ENCODE measurements around the gene PHF23. TPM values are rescaled to one million over a fixed set of nuclear protein-coding genes. Genes with fewer than 3 reads are reported as not detected.
A peak's percentile ranks its signal among the peaks of the same experiment; 100 is the strongest.
"Not testable (repeated sequence)": the region's sequence is repeated elsewhere in the genome, so short reads cannot be mapped to it uniquely, and the experiment has no call there.

The PHF23 gene
- total RNA-seq, 1 donor from 2014 or later = 30.3 TPM

DNA sequence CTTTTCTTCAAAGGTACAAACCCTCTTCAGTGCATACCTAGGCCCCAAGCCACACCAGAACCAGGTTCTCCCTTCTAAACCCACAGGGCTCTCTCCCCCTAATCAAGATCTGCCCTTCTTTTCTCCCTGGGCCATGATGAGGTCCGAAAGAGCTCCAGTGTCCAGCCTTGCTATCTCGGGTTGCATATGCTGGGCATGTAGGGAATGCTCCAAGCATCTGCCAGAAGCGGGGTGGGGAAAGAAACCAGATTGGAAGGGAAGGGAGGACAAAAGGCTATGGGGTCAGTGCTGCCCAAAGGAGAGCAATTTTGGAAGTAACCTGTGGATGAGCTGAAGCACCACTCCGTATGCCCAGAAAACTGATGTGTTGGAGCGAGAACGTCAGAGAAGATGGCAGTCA is 10.0 kb upstream of the PHF23 start:
- Histone ChIP-seq H3K9me3 (ENCODE audit: control insufficient read depth in 3 of 3, low read length in 3 of 3) (no peaks in the 10 kb centered on the region), H3K9ac (ENCODE audit: low read depth in 1 of 3, low read length in 3 of 3) (peak overlapping the region; percentile 60 to 98 (median 96)), H3K27ac (ENCODE audit: low read depth, low read length) (peak overlapping the region; percentile 100), H3K27me3 (ENCODE audit: control insufficient read depth in 3 of 3, insufficient read depth in 3 of 3, low read length in 3 of 3) (no peaks in the 10 kb centered on the region), H3K4me1 (ENCODE audit: control insufficient read depth in 3 of 3, insufficient read depth in 3 of 3, low read length in 3 of 3) (peaks cover 39 to 47% (median 45%) of the 10 kb centered on the region in 3 donors), H3K36me3 (ENCODE audit: control insufficient read depth in 3 of 3, insufficient read depth in 3 of 3, low read length in 3 of 3) (peaks cover 22 to 30% (median 30%) of the 10 kb centered on the region in 3 donors), H3K4me3 (ENCODE audit: low read length in 3 of 3) (peak overlapping the region; percentile 45 to 92 (median 64))

DNA sequence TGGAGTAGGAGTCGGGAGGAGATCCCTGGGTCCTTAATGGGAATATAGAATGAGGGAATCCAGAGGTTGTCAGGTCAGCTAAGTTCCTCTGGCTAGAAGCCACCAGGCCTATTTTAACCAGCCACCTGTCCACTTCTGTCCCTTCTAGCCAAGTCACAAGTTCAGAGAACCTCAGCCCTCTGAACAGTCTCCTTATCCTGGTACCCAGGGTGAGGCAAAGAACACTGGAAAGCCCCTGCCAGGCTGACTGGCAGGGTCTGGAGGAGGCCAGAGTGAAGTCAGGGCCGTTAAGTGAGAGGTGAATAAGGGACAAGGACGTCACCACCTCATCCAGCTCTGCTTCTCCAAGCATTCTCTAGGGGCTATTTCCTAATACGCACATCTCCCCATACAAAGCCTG is 9.5 kb upstream of the PHF23 start:
- H3K4me3 ChIP-seq (ENCODE audit: low read length in 3 of 3) = peak overlapping the region; percentile 45 to 92 (median 64)
- no peaks in the 10 kb centered on the region for H3K9me3 ChIP-seq (ENCODE audit: control insufficient read depth in 3 of 3, low read length in 3 of 3)
- peak overlapping the region; percentile 60 to 98 (median 96) for H3K9ac ChIP-seq (ENCODE audit: low read depth in 1 of 3, low read length in 3 of 3)
- H3K27ac ChIP-seq (ENCODE audit: low read depth, low read length) = peak overlapping the region; percentile 100
- peaks cover 26 to 31% (median 30%) of the 10 kb centered on the region in 3 donors for H3K36me3 ChIP-seq (ENCODE audit: control insufficient read depth in 3 of 3, insufficient read depth in 3 of 3, low read length in 3 of 3)
- no peaks in the 10 kb centered on the region for H3K27me3 ChIP-seq (ENCODE audit: control insufficient read depth in 3 of 3, insufficient read depth in 3 of 3, low read length in 3 of 3)
- peaks cover 41 to 51% (median 45%) of the 10 kb centered on the region in 3 donors for H3K4me1 ChIP-seq (ENCODE audit: control insufficient read depth in 3 of 3, insufficient read depth in 3 of 3, low read length in 3 of 3)

DNA sequence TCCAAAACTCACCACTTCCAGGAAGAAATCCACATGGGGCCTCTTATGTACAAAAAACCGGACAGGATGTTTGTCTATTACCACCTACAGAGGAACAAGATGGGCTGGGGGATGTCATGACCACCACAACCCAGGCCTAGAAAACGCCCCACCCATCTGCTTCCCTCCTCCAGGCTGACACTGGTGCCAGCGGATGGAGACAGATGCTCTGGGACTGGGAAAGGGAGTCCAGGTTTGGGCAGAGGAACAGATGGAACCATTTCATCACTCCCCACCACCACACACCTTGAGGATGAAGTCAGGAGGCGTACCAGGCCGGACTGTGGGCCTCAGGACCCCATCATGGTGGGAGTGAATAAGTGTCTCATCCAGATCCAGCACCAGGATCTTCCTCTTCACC is 7.5 kb upstream of the PHF23 start:
- H3K27ac ChIP-seq (ENCODE audit: low read depth, low read length) = peak overlapping the region; percentile 100
- no peak overlapping the region for H3K9ac ChIP-seq (ENCODE audit: low read depth in 1 of 3, low read length in 3 of 3)
- H3K27me3 ChIP-seq (ENCODE audit: control insufficient read depth in 3 of 3, insufficient read depth in 3 of 3, low read length in 3 of 3) = no peaks in the 10 kb centered on the region
- H3K4me3 ChIP-seq (ENCODE audit: low read length in 3 of 3) = no peak overlapping the region
- H3K36me3 ChIP-seq (ENCODE audit: control insufficient read depth in 3 of 3, insufficient read depth in 3 of 3, low read length in 3 of 3) = peaks cover 24 to 29% (median 26%) of the 10 kb centered on the region in 3 donors
- H3K4me1 ChIP-seq (ENCODE audit: control insufficient read depth in 3 of 3, insufficient read depth in 3 of 3, low read length in 3 of 3) = peaks cover 38 to 49% (median 41%) of the 10 kb centered on the region in 3 donors
- no peaks in the 10 kb centered on the region for H3K9me3 ChIP-seq (ENCODE audit: control insufficient read depth in 3 of 3, low read length in 3 of 3)

DNA sequence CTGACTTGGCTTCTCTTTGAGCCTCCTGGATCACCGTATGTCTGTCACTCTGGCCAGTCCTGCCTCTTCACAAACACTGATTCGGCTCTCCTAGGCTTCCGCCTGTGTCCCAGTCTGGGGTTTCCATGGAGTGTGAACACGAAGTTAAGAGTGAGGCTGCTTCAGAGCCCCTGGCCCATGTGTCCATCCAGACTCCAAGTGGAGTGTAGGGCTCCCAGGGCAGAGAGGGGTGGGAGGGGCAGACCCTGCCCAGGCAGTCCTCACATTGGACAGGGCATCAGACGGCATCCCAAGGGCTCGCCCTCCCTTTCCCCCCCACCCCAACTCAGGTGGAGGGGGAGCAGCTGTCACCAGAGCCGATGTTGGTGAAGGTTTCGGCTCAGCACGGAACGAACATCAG is 4.6 kb upstream of the PHF23 start:
- Histone ChIP-seq H3K9ac (ENCODE audit: low read depth in 1 of 3, low read length in 3 of 3) (peak overlapping the region in 1 of 3 donors; percentile 99), H3K27ac (ENCODE audit: low read depth, low read length) (peak overlapping the region; percentile 100), H3K4me1 (ENCODE audit: control insufficient read depth in 3 of 3, insufficient read depth in 3 of 3, low read length in 3 of 3) (peaks cover 36 to 52% (median 39%) of the 10 kb centered on the region in 3 donors), H3K36me3 (ENCODE audit: control insufficient read depth in 3 of 3, insufficient read depth in 3 of 3, low read length in 3 of 3) (peaks cover 35 to 39% (median 38%) of the 10 kb centered on the region in 3 donors)
- not testable (repeated sequence) for H3K4me3 ChIP-seq (ENCODE audit: low read length in 3 of 3); H3K9me3 ChIP-seq (ENCODE audit: control insufficient read depth in 3 of 3, low read length in 3 of 3); H3K27me3 ChIP-seq (ENCODE audit: control insufficient read depth in 3 of 3, insufficient read depth in 3 of 3, low read length in 3 of 3)

DNA sequence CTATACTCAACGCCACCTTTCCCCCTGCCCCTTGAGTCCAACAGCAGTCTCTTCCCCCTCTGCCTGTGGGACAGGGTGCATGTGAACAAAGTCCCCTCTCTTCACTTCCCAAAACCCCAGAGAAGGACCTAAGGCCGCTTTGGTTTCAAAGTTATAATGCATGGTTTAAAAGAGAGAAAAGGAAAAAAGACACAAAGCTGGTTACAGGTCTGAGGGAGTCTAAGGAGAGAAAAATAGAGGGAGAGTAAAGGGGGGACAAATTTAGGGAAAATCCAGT is 4.1 kb upstream of the PHF23 start:
- peak overlapping the region; percentile 100 for H3K27ac ChIP-seq (ENCODE audit: low read depth, low read length)
- H3K9ac ChIP-seq (ENCODE audit: low read depth in 1 of 3, low read length in 3 of 3) = peak overlapping the region; percentile 88 to 99 (median 98)
- no peaks in the 10 kb centered on the region for H3K9me3 ChIP-seq (ENCODE audit: control insufficient read depth in 3 of 3, low read length in 3 of 3)
- peaks cover 35 to 39% (median 38%) of the 10 kb centered on the region in 3 donors for H3K36me3 ChIP-seq (ENCODE audit: control insufficient read depth in 3 of 3, insufficient read depth in 3 of 3, low read length in 3 of 3)
- H3K27me3 ChIP-seq (ENCODE audit: control insufficient read depth in 3 of 3, insufficient read depth in 3 of 3, low read length in 3 of 3) = no peaks in the 10 kb centered on the region
- H3K4me3 ChIP-seq (ENCODE audit: low read length in 3 of 3) = peak overlapping the region; percentile 98 to 99 (median 98)
- peaks cover 33 to 49% (median 35%) of the 10 kb centered on the region in 3 donors for H3K4me1 ChIP-seq (ENCODE audit: control insufficient read depth in 3 of 3, insufficient read depth in 3 of 3, low read length in 3 of 3)

DNA sequence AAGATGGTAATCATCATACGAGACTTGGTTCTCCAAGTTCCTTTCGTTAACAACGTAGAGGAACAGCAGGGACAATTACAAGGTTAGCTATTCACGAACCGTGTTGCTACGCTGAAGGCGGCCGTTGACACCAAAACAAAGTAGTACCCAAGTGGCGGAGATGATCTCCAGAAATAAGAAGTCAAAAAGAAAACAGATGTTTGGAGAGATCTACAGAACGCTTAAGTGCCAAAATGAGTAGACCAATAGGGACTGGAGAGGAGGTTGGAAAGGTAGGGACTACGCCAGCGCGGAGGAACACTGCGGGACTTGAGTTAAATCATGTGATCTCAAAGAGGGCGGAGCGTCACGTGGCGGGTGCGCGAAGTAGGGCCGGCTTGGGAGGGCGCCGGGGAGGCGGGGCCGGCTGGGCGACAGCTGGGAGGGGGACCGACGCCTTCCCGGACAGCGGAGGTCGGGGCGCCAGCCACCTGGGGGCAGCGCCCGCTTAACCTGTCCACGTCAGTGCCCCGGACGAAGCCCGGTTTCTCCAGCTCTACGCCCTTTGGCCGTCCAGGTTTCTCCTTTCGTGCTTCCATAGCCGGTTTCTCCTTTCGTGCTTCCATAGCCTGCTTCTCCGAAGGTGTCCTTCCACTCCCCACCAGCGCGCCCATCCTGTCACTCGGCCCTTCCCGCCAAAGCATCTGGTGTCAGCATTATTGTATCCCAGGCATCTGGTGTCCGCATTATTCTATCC is 3.6 kb upstream of the PHF23 start:
- Histone ChIP-seq H3K4me1 (ENCODE audit: control insufficient read depth in 3 of 3, insufficient read depth in 3 of 3, low read length in 3 of 3) (peaks cover 31 to 47% (median 34%) of the 10 kb centered on the region in 3 donors), H3K9me3 (ENCODE audit: control insufficient read depth in 3 of 3, low read length in 3 of 3) (no peaks in the 10 kb centered on the region), H3K36me3 (ENCODE audit: control insufficient read depth in 3 of 3, insufficient read depth in 3 of 3, low read length in 3 of 3) (peaks cover 35 to 39% (median 38%) of the 10 kb centered on the region in 3 donors), H3K27ac (ENCODE audit: low read depth, low read length) (peak overlapping the region; percentile 100), H3K27me3 (ENCODE audit: control insufficient read depth in 3 of 3, insufficient read depth in 3 of 3, low read length in 3 of 3) (no peaks in the 10 kb centered on the region), H3K4me3 (ENCODE audit: low read length in 3 of 3) (peak overlapping the region; percentile 98 to 99 (median 98)), H3K9ac (ENCODE audit: low read depth in 1 of 3, low read length in 3 of 3) (peak overlapping the region; percentile 95 to 99 (median 98))

DNA sequence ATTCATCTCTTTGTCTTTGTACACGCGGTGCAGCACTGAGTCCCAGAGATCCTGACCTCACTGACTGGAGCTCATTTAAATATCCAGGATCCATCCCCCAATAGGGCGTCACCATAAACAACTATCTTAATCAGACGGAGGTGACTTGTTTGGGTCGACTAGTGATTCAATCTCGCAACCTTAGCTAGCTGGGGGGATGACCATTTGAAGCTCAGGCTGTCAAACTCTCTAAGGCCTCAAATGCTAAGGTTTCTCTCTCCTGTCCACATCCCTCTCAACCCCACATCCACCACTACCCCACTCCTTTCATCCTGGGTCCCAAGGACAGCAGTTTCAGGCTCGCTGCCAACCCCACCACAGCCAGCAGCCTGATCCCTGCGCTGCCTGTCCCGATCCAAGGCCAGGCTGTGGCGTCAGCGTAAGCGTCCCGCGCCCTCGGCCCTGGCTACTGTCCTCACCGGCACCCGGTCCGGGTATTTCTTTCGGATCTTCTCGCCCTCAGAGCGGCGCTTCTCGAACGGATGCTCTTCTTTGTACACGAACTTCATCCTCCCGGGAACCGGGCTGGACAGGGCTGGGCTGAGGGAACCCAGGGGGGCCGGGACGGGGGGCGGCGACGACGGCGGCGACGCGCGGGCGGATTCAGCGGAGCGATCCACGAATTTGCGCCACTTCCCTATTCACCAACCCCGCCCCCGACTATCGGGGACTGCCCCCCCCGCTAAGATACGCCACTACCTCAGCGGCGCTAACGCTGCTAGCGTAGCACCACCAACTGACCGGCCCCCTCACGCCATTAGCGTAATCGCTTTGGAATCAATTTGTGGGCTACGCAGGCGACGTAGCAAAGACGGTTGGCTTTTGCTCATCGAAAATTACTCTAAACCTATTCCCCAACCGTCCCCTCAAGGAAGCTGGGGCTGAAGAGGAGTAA is 2.8 kb upstream of the PHF23 start, which contains the start of gene GABARAP:
TSS of gene GABARAP (minus strand) at position 667 of the 934 bp plus-strand sequence. CDS start at position 548, 119 bp downstream.
- H3K27ac ChIP-seq (ENCODE audit: low read depth, low read length) = peak within 1 kb of the TSS; percentile 100
- H3K4me3 ChIP-seq (ENCODE audit: low read length in 3 of 3) = peak within 1 kb of the TSS; percentile 98 to 99 (median 98)
- peaks cover 27 to 38% (median 31%) of the 10 kb centered on the region in 3 donors for H3K4me1 ChIP-seq (ENCODE audit: control insufficient read depth in 3 of 3, insufficient read depth in 3 of 3, low read length in 3 of 3)
- no peaks in the 10 kb centered on the region for H3K27me3 ChIP-seq (ENCODE audit: control insufficient read depth in 3 of 3, insufficient read depth in 3 of 3, low read length in 3 of 3)
- no peaks in the 10 kb centered on the region for H3K9me3 ChIP-seq (ENCODE audit: control insufficient read depth in 3 of 3, low read length in 3 of 3)
- peak within 1 kb of the TSS; percentile 98 to 99 (median 98) for H3K9ac ChIP-seq (ENCODE audit: low read depth in 1 of 3, low read length in 3 of 3)
- peaks cover 34 to 39% (median 37%) of the 10 kb centered on the region in 3 donors for H3K36me3 ChIP-seq (ENCODE audit: control insufficient read depth in 3 of 3, insufficient read depth in 3 of 3, low read length in 3 of 3)

DNA sequence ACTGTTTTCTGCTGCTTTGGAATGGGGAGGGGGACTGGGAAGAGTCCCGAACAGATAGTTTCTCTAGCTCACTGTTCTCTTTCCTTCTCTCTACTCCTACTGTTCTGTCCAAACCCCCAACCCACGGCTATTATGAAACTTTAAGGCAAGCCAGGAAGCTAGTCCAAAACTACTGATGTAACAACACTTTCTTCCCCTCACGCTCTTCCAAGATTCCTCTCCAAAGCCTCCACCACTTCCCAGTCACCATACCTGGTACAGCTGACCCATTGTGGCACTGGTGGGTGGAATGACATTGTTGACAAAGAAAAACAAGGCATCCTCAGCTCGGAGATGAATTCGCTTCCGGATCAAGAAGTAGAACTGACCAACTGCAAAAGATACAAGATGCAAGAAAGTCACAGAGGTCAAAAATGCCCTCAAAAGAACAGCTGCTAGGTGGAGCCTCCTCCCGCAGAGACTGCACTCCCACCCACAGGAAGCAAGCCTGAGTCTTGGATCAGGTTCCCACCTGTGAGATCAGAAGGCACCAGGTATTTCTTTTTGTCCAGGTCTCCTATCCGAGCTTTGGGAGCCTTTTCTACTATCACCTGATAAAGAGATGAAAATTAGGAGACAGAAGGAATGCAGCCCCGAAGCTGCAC is 2.0 kb upstream of the PHF23 start:
- H3K9me3 ChIP-seq (ENCODE audit: control insufficient read depth in 3 of 3, low read length in 3 of 3) = no peaks in the 10 kb centered on the region

DNA sequence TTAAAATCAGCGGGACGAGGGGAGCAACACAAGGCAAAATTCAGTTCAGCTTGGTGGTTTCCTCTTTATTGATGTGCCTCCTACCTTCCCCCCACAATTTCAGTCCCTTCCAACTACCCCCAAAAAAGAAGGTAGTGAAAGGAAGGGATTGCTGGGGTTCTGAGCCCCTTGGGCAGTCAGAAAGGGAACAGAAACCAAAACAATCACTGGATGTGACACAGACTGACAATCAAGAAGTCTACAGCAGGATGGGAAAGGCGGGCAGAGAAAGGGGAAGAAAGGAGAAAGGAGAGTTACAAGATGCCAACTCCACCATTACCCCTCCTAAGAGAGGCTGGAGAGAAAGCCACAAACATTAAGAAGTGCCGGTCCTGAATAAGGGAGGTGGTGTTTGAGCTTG is 1.1 kb upstream of the PHF23 start:
- Histone ChIP-seq H3K27ac (ENCODE audit: low read depth, low read length) (peak overlapping the region; percentile 100), H3K9ac (ENCODE audit: low read depth in 1 of 3, low read length in 3 of 3) (peak overlapping the region; percentile 98 to 99 (median 98)), H3K4me1 (ENCODE audit: control insufficient read depth in 3 of 3, insufficient read depth in 3 of 3, low read length in 3 of 3) (peaks cover 28 to 39% (median 31%) of the 10 kb centered on the region in 3 donors), H3K36me3 (ENCODE audit: control insufficient read depth in 3 of 3, insufficient read depth in 3 of 3, low read length in 3 of 3) (peaks cover 24 to 35% (median 34%) of the 10 kb centered on the region in 3 donors), H3K27me3 (ENCODE audit: control insufficient read depth in 3 of 3, insufficient read depth in 3 of 3, low read length in 3 of 3) (no peaks in the 10 kb centered on the region), H3K4me3 (ENCODE audit: low read length in 3 of 3) (peak overlapping the region; percentile 98 to 99 (median 98)), H3K9me3 (ENCODE audit: control insufficient read depth in 3 of 3, low read length in 3 of 3) (no peaks in the 10 kb centered on the region)

More for the DNA sequence above, 2.0 kb upstream of the PHF23 start:
- Histone ChIP-seq H3K9ac (ENCODE audit: low read depth in 1 of 3, low read length in 3 of 3) (peak overlapping the region; percentile 98 to 99 (median 98)), H3K27ac (ENCODE audit: low read depth, low read length) (peak overlapping the region; percentile 100), H3K36me3 (ENCODE audit: control insufficient read depth in 3 of 3, insufficient read depth in 3 of 3, low read length in 3 of 3) (peaks cover 29 to 35% (median 33%) of the 10 kb centered on the region in 3 donors), H3K4me3 (ENCODE audit: low read length in 3 of 3) (peak overlapping the region; percentile 98 to 99 (median 98)), H3K27me3 (ENCODE audit: control insufficient read depth in 3 of 3, insufficient read depth in 3 of 3, low read length in 3 of 3) (no peaks in the 10 kb centered on the region), H3K4me1 (ENCODE audit: control insufficient read depth in 3 of 3, insufficient read depth in 3 of 3, low read length in 3 of 3) (peaks cover 25 to 36% (median 31%) of the 10 kb centered on the region in 3 donors)
